GM12872 (cell line): Measurements from ENCODE around the gene NR3C1.

Experiments used
- CTCF ChIP-seq: IDR thresholded peaks from 3 replicates; pipeline ENCODE4 v1.5.1; 2011; ENCODE audit warnings: low read depth, mild to moderate bottlenecking, low read length, moderate library complexity; ENCODE audit not compliant: insufficient read depth

The NR3C1 gene

GRCh38 chr5:143238620-143239019 lies 164.9 kb downstream of the NR3C1 start:
- no peak for TF ChIP-seq CTCF

- TF ChIP-seq CTCF: no peak
Observed at GRCh38 chr5:143237664-143238063, 165.8 kb downstream of the NR3C1 start.

- no peak for TF ChIP-seq CTCF
Observed at GRCh38 chr5:143236682-143237081, 166.8 kb downstream of the NR3C1 start.

- no peak for TF ChIP-seq CTCF
Observed at GRCh38 chr5:143235423-143235822, 168.1 kb downstream of the NR3C1 start.

- no peak for TF ChIP-seq CTCF
Observed at GRCh38 chr5:143234162-143234842, 169.2 kb downstream of the NR3C1 start.

GRCh38 chr5:143233031-143233430 lies 170.5 kb downstream of the NR3C1 start:
- TF ChIP-seq CTCF: no peak

GRCh38 chr5:143231973-143232812 lies 171.3 kb downstream of the NR3C1 start:
- TF ChIP-seq CTCF: no peak
